ENCODE results near the gene TXLNA.

TXLNA gene

GRCh38 chr1:32184650-32185049 is 5.2 kb downstream of the TXLNA start:
- no peak for DNase-seq (ENCODE audit: low read depth in 2 of 2)

GRCh38 chr1:32186077-32186476 is 6.6 kb downstream of the TXLNA start:
- no peak for DNase-seq (ENCODE audit: low read depth in 2 of 2)

GRCh38 chr1:32186491-32186890 is 7.0 kb downstream of the TXLNA start:
- DNase-seq (ENCODE audit: low read depth in 2 of 2) = no peak

- no peak for DNase-seq (ENCODE audit: low read depth in 2 of 2)
These were observed 8.4 kb downstream of the TXLNA start for GRCh38 chr1:32187850-32188249.

- DNase-seq (ENCODE audit: low read depth in 2 of 2) = no peak
These were observed 12.9 kb downstream of the TXLNA start for GRCh38 chr1:32192220-32192948.

- DNase-seq (ENCODE audit: low read depth in 2 of 2) = no peak
These were observed 15.5 kb downstream of the TXLNA start for GRCh38 chr1:32194984-32195383.

GRCh38 chr1:32195531-32195930 is 16.1 kb downstream of the TXLNA start:
- DNase-seq (ENCODE audit: low read depth in 2 of 2) = no peak

GRCh38 chr1:32195972-32196823 is 16.7 kb downstream of the TXLNA start:
- DNase-seq (ENCODE audit: low read depth in 2 of 2) = no peak

- no peak for DNase-seq (ENCODE audit: low read depth in 2 of 2)
These were observed 17.6 kb downstream of the TXLNA start for GRCh38 chr1:32197074-32197473.

- no peak for DNase-seq (ENCODE audit: low read depth in 2 of 2)
These were observed 18.4 kb downstream of the TXLNA start for GRCh38 chr1:32197837-32198236.

GRCh38 chr1:32198237-32199042 is 19.0 kb downstream of the TXLNA start:
- DNase-seq (ENCODE audit: low read depth in 2 of 2) = no peak

GRCh38 chr1:32199043-32199716 is 19.7 kb downstream of the TXLNA start:
- no peak for DNase-seq (ENCODE audit: low read depth in 2 of 2)

- no peak for DNase-seq (ENCODE audit: low read depth in 2 of 2)
These were observed 20.2 kb downstream of the TXLNA start for GRCh38 chr1:32199717-32200072.

GRCh38 chr1:32200226-32201010 is 20.9 kb downstream of the TXLNA start, which contains the start of gene CCDC28B:
TSS of gene CCDC28B (plus strand) at chr1:32200595. CDS start at chr1:32201936, 1,341 bp downstream.
- peak in 1 of 2 experiments; percentile 28 for DNase-seq (ENCODE audit: low read depth in 2 of 2)

GRCh38 chr1:32201011-32201855 is 21.8 kb downstream of the TXLNA start:
- DNase-seq (ENCODE audit: low read depth in 2 of 2) = peak in 1 of 2 experiments; percentile 83

- no peak for DNase-seq (ENCODE audit: low read depth in 2 of 2)
These were observed 25.5 kb downstream of the TXLNA start for GRCh38 chr1:32204943-32205361.

- DNase-seq (ENCODE audit: low read depth in 2 of 2) = peak; percentile 73 to 81
These were observed 26.2 kb downstream of the TXLNA start, which contains the start of gene IQCC for GRCh38 chr1:32205401-32206370. TSS of gene IQCC (plus strand) at chr1:32205671. CDS start at chr1:32205682, 11 bp downstream.

- no peak for DNase-seq (ENCODE audit: low read depth in 2 of 2)
These were observed 29.0 kb downstream of the TXLNA start for GRCh38 chr1:32208469-32208868.

Data from stimulated activated CD4-positive, alpha-beta T cell treated with anti-CD3 and anti-CD28 coated beads, Interleukin-12 subunit alpha, Interleukin-12 subunit beta, amount 100 ng/mL, for 24 hours (primary cell).